NCI-H128 (cell line): Measurements from ENCODE around the gene SPPL2B.

Experiments
- DNase-seq: peaks from one replicate; lab custom pipeline; 2025; ENCODE audit not compliant: unreplicated experiment; lab: John Stamatoyannopoulos, UW

SPPL2B gene

DNA sequence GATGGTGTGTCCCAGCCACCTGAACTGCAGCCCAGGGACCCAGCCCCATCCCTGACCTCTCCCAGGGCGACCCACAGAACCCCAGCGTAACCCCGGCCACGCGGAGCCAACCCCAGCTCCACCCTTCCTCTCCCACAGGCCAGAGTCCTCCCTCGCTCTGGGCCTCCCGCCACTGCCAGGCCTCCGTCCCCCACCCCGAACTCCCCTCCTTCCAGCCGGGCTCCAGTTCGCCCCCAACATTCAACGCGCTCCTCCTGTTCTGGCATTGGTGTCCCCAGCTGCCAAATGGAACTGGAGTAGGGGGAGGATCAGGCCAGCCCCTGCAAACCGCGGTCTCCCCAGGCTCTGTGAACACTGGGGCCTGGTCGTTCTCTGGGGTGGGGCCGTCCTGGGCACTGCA is 28.0 kb upstream of the SPPL2B start:
- no peak for DNase-seq

DNA sequence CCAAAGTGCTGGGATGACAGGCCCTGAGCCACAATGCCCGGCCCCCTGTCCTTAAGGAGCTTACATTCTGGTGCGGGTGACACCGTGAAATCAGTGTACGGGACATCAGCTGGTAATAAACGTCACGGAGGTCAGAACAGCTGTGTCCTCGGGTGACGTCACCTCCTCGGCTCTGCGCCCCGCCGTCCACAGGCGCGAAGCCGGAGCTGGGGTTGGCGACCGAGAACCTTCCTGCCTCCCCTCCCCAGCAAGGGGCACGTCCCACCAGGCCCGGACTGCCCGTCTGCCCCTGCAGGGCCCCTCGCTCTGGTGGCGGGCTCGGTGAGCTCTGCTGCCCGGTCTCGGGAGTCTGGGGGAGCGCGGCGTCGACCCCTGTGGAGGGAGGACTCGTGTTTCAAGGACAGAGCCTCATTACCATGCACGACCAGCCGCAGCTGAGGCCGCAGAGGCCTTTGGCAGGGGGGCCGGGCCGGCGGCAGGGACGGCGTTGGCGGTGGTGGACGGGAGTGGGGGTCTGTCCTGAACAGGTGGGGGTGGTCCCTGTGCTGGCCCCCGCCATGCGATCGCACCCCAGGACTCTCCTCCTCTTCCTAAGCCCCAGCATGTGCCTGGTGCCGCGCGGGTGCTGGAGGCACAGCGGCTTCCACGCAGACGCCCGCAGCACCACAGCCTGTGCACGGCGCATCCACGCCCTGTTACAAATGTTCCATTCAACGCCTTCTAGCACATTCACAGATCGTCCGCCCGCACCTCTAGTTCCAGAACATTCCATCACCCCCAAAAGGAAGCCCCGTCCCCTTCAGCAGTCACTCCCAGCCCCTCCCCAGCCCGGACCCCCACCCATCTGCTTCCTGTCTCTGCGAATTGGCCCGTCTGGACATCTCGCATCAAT is 25.9 kb upstream of the SPPL2B start:
- no peak for DNase-seq

DNA sequence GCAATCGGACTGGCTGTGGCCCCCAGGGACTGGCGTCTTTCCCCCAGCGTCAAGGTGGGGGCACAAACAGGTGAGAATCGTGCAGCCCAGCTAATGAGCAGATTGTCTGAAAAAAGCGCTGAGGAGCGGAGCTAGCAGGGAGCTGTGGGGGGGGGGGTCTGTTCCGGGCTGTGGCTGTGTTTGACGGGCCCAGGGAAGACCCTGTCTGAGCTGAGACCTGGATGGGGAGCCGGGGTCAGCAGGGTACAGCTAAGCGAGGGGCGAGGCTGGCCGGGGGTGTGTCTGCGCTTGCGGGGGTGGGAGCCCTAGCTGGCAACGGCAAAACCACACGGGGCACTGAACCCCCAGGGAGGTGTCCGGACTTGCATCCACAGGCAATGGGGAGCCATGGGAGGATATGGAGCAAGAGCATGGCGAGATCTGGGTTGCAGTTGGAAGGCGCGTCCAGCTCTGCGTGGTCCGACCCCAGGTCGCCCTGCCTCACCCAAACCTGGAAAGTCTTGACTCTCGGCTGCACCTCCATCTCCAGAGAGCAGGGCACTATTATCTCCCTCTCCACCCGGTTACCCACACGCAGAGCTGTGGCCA is 25.2 kb upstream of the SPPL2B start:
- DNase-seq: no peak

DNA sequence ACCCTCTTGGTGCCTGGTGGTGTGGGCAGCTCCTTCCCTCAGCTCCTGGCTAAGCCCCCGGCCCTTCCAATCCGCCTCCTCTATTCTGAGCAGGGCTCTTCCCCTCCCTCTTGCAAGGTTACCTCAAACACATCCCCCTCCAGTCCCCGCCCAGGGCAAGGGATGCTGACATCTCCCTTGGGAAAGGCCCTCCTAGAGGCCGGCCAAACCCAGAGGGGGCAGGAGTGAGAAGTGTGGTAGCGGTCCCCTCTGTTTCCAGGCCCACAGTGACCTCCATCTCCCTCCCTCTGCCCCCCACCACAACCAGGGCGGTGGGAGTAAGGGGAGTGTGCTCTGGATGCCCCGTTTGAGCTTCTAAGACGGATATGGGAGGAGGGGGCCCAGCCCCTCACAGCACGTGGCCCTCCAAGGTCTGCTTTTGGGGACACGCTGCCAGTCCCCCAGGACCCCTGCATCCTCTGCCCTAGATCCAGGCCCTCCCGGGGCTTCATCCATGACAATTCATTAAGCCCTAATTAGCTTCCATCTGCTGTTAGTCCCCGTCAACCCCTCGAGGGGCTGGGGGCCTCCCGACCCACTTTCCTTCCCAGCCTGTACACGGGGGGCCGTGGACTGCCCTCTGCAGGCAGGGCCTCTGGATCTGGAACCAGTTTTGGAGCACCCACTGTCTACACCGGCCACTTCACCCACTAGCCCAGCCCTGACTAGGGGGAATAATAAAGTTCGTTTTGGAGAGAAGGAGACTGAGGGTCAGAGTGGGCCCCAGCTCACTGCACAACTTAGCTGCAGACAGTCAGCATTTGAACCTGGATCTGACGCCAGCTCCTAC is 22.8 kb upstream of the SPPL2B start:
- no peak for DNase-seq

DNA sequence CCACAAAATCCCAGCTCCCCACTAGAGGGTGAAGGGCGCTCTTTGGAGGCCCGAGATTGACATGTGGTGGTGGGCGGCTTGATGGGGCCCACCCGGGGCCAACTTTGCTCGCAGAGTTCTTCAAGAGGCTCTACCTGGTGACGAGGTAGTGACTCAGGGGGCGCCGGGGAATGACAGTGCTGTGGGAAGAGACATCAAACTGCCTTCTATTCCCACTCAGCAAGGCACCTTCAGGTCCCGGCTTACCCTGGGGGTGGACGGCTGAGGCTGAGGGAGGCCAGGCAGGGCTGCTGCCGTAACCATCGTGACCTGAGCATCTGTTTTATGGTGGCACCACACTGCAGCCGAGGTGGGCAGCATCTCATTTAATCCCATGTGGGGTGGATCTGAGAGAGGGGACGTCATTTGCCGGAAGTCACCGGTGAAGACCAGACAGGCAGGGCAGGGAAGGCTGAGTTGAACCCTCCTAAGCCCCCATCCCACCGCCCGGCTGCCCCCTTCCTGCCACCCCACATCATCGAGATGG is 22.1 kb upstream of the SPPL2B start:
- DNase-seq: no peak

DNA sequence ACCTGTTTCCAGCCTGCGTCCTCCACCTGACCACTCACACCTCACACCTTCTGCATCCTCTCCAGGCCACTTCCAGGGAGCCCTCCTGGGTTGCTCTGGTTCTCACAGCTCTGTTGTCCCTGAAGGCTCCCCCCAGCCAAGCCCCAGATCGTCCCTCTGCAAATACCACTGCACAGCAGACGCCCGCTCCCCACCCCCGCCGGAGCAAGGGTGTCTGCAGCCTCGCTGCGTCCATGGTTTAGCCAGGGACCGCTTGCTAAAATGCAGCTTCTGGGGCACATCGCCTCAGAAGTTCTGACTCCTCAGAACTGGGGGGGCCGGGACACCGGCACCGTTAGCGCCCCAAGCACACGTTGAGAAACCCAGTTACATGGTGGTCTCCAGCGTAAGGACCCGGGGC is 21.5 kb upstream of the SPPL2B start:
- no peak for DNase-seq

DNA sequence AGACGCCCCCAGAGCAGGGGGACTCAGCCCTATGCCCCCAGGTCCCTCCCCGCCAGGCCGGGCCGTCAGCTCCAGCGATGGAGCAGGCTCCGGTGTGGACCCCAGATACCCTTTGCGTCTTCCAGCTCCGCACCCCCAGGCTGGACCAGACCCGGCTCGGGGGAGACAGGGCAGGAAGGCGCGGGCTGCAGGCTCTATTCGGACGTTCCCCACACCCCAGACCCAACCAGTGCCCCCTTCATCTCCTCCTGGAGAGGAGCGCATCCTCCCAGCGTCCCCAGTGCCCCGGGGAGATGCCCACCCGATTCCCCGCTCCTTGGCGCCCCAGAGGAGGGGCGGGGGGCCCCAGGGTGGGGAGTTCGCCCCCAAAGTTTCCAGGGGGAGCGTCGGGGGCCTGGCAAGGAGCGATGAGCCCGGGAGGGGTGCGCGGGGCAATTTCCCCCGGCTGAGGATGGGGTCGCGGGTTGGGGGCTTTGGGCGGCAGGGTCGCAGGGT is 20.9 kb upstream of the SPPL2B start:
- DNase-seq: no peak

DNA sequence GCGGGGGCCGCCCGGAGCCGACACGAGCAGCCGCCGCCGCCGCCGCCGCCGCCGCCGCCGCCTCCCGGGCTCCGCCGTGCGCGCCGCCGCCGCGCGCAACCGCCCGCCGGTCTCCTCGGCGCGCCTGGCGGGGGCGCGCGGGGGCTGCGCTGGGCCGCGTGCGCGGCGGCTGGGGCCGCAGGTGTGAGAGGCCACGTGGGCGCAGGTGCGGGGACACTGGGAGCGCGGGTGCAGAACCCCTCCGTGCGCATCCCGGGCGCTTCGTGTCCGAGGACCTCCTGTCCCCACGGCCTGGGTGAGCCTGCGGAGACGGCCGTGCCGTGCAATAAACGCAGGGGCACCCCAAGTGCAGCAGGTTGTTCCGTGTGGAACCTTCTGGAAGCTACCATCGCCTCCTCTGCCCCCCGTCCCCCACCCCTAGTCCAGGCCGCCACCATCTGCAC is 20.3 kb upstream of the SPPL2B start, which contains the start of gene LINGO3:
Gene LINGO3 (minus strand): TSS at position 41 of the 443 bp plus-strand sequence. CDS start 16,378 bp downstream, outside the sequence.
- no peak for DNase-seq

DNA sequence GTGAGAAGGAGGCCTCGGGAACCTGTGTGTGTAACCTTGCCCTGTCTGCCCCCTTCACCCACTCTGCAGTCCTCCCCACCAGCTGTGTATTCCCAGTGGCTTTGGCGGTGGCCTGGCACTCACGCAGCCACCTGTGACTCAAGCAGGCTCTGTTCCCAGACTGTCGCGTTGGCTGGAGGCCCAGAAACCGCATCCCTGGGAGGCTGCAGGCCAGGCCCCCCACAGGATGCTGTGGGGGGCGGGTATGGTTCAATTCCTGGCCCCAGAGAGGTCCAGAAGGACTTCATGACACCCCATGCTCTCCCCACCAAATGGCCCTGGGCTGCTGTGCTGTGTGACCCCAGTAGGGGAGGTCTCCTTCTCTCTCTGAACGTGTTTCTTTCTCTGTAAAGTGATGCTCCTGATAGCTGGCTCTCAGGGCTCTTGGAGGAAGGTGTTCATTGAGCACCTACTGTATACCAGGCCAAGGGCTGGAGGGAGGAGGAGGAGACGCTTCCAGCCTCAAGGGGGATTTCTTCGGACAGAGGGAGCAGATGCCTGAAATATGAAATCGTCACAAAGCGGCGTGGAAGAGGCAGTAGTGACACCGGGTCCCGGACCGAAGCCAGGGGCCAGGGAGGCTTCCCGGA is 18.6 kb upstream of the SPPL2B start:
- no peak for DNase-seq

DNA sequence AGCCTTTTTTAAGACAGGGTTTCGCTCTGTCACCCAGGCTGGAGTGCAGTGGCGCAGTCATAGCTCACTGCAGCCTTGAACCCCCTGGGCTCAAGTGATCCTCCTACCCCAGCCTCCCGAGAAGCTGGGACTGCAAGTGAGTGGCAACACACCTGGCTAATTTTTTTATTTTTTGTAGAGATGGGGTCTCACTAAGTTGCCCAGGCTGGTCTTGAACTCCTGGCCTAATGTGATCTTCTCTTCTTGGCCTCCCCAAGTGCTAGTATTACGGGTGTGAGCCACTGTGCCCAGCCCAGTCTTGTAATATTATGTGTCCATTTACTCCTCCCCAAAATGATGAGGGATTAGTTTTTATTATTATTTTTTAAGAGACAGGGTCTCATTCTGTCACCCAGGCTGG is 17.4 kb upstream of the SPPL2B start:
- no peak for DNase-seq

DNA sequence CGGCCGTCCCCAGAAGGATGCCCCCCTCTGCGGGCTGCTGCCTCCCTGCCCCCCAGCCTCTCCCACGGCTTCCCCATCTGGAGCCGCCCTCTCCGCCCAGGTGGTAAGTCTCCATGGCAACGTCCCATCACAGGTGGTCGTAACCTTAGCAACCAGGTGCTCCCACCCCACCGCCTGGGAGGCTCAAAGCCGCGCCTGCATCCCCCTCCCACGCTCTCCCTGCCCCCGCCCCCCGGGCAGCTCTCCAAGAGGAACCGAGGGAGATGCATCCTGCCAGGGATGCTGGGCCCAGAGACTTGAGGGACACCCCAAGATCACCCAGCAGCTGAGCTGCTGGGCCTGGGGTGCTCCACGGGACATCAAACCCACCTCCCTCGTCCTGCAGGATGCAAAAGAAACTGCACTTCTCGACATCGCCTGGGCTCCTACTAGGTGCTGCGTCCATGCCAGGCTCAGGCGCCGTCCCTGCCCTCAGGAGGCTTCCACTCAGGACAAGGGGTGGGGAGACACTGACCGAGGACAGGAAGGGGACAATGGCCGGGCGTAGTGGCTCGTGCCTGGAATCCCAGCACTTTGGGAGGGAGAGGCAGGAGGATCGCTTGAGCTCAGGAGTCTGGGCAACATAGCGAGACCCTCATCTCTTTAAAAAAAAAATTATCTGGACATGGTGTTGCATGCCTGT is 15.5 kb upstream of the SPPL2B start:
- no peak for DNase-seq

DNA sequence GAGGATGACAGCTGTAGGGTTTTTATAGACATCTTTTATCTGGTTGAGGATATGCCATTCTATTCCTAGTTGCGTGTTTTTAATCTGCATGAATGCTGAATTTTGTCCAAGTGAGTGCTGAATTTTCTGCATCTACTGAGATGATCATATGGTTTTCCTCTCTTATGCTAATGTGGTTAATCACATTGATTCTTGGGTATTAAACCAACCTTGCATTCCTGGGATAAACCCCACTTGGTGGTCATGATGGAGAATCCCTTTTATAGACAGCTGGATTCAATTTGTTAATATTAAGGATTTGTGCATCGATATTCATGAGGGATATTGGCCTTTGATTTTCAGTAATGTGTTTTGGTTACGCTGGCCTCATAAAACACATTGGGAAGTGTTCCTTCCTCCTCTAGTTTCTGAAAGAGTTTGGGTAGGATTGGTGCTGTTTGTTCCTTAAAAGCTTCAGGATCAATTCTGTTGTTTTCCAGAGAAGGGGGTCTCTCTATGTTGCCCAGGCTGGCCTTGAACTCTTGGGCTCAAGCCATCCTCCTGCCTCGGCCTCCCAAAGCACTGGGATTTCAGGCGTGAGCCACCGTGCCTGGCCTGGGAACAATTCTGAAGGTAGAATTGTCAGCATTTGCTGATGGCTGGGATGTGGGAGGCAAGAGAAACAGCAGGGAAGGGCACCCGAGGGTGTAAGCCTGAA is 13.2 kb upstream of the SPPL2B start:
- no peak for DNase-seq

DNA sequence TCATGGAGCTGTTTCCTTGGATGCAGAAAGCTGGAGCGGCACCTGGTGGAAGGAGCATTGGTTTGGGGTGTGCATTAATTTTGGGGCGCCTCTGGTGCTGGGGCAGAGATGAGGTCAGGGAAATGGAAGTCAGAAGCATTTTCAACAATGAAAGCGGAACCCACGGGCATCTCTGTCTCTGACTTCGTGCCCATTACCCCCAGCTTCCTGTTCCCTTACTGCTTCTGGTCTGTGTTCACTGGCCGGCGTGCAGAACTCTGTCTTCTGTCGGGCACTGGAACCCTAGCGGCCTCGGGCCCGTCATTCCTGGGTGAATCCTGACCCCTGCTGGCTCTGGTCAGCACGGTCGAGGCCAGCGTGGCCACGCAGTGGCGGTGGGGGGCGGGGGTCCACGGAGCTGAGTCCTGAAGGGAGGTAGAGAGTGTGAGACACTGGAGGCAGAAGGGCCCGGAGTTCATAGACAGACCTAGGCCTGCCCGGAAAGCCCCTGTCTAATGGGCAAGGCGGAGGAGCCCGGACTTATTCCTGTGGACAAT is 12.6 kb upstream of the SPPL2B start:
- DNase-seq: no peak

DNA sequence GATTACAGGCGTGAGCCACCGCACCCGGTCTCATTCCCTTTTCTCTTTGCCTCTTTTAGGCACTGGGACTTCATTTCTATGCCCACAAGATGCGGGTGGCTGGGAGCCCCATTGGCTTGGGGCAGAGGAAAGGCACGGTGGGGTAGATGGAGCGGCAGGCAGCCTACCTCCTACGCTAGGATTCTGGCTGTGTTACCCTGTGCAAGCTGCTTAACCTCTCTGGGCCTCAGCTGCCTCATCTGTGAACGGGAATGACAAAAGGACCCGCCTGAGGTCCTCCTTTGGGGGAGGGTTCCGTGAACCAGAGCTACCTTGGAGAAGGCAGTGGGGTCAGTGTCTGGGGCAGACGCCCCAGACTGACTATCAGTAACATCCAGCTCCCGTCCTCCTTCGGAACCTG is 11.2 kb upstream of the SPPL2B start:
- DNase-seq: no peak

DNA sequence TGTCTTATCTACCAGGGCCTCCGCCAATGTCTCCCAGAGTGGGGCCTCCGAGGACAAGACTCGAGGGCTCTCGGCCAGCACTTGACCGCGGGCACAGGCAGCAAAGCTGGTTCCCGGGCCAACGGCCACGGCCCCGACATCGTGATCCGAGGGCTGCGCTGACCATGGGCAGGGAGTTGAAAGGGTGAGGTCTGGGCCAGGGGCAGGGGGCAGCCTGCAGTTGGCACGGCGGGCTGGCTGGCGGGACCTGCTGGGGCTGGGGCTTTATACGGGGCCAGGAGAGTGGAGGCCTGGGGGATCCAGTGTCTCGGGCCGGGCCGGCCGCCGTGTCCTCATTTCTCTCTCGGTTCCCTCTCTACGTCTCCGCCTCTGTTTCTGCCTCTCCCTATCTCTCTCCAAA is 10.7 kb upstream of the SPPL2B start:
- DNase-seq: no peak

DNA sequence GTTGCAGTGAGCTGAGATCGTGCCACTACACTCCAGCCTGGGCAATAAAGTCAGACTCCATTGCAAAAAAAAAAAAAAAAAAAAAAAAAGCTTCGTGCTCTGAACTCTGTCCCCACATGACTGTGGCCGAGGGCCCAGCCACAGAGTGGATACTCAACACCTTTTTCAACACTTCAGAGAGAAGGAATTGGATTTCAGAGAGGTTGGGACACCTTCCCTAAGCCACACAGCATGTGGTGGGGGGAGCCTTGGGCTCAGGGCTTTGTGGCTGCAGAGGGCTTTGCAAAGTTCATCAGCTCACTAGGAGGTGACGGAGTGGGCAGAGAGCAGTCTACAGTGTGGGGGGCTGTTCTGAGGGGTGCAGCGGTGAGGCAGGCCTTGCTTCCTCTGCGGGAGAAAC is 9.6 kb upstream of the SPPL2B start:
- no peak for DNase-seq

DNA sequence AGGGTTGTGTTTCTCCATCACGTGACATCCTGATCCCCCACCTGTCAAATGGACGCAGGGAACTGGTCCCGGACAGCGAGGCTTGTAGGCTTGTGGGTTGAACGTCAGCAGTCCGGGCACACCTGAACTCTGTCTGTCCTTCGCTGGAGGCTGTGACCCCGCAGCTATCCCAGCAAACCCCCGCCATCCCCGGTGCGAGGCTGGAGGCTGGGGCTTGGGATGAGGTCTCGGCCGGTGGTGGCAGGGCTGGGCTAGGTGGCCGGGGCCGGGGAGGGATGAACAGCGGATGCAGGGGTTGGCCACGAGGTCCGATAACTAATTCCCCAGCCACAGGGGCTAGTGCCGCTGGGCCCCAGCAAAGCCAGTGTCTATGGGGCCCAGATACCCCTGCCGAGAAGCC is 8.9 kb upstream of the SPPL2B start:
- DNase-seq: no peak

DNA sequence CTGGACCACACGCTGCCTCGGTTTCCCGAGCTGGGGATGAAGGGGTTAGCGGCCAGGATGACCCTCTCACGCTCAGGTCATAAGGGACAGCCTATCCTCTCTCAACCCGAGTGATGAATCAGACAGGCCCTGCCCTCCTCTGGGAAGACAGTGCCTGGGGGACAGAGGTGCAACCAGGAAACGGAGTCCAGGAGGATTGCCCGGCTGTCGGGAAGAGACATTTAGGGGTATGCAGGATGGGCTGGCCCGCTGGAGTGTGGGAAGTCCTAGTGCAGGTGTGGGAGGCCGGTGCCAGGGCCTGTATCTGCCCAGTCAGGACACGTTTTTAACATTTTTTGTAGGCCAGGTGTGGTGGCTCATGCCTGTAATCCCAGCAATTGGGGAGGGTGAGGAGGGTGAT is 8.4 kb upstream of the SPPL2B start:
- DNase-seq: no peak

DNA sequence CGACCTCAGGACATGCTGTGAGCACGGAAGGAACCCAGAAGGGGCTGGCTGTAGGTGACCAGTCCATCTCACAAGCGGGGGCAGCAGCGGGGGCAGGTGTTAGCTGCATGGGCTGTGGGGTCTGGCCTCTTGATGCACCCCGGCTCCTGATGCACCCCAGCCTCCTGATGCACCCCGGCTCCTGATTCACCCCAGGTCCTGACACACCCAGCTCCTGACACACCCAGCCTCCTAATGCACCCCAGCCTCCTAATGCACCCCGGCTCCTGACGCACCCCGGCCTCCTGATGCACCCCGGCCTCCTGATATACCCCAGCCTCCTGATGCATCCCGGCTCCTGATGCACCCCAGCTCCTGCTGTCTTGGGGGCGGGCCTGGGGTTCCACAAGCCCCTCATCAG is 7.5 kb upstream of the SPPL2B start:
- no peak for DNase-seq
